T47D (cell line): ENCODE measurements around the gene KCNH6.

ENCODE experiments used
- DNase-seq, 2 experiments: peaks; one replicate each; pipeline versions ENCODE4 v3.0.0 to v3.0.0-alpha.2; 2011 to 2012; ENCODE audit warnings: low read depth in 1 of 2, low spot score in 1 of 2
- JUND ChIP-seq: IDR thresholded peaks from 2 replicates; pipeline ENCODE4 v1.6.1; 2012; ENCODE audit warnings: low read depth
- in situ Hi-C: cut with HindIII; loops from 2 replicates; pipeline ENCODE4 v1.10.0; 2016; ENCODE audit warnings: low sequenced_read_pairs, low pct_unique_long_range_greater_than_20kb

The KCNH6 gene

DNA sequence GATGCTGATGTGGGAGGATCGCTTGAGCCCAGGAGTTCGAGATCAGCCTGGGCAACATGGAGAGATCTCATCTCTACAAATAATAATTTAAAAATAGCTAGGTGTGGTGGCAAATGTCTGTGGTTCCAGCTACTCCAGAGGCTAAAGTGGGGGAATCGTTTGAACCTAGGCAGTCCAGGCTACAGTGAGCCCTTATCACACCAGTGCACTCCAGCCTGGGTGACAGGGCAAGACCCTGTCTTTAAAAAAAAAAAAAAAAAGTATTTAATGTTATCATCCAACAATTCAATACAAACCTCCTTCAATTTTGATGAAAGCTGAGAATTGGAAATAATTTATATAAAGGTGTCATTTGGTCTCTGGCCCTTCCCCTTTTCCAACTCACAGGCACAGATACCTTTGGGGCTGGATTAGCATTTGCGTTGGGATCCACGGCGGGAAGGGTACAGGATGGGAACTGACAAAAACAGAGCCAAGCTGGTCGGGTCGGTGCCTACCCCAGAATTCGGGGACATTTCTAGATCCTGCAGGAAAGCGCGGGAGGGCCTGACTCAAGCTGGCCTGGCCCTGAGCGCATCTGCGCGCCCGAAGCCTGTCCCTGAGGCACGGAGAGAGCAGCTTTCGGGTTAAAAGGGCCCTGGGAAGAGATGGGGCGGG is 26.3 kb downstream of the KCNH6 start:
- DNase-seq: no peak
- in situ Hi-C loops: no loop called here
- no peak for TF ChIP-seq JUND

DNA sequence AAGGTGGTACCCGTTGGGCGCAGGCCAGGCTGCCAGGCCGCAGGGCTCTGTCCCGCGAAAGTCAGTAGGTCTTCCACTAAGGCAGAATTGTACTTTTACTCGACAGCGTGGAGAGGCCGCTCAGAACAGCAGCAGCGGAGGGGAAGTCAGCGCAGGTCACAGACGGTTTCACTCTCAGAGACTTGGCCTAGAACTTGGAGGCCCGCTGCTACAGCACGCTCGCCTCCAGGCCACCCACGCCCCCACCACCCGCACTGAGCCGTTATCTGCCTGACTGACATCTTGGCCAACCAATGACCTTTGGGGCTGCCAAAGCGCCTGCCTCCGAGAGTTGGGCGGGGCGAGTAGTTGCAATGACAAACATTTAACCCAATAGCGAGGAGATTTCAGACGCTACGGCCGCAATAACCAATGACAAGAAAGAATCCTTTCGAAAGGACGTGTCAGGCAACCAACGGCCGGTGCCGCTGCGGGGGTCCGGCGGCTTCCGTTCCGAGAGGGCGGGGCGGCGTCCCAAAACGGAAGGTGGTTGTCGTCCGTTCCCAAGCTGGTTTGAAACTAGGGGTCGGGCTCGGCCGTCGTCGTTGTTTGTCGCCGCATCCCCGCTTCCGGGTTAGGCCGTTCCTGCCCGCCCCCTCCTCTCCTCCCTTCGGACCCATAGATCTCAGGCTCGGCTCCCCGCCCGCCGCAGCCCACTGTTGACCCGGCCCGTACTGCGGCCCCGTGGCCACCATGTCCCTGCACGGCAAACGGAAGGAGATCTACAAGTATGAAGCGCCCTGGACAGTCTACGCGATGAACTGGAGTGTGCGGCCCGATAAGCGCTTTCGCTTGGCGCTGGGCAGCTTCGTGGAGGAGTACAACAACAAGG is 27.0 kb downstream of the KCNH6 start, which contains the start of gene DCAF7:
Gene DCAF7, plus strand, starts transcription at position 532 of the 871 bp plus-strand sequence. Its CDS starts 201 bp downstream, at position 733.
- no peak for TF ChIP-seq JUND
- DNase-seq: peak; percentile 99 to 100
- in situ Hi-C loops: no loop called here

DNA sequence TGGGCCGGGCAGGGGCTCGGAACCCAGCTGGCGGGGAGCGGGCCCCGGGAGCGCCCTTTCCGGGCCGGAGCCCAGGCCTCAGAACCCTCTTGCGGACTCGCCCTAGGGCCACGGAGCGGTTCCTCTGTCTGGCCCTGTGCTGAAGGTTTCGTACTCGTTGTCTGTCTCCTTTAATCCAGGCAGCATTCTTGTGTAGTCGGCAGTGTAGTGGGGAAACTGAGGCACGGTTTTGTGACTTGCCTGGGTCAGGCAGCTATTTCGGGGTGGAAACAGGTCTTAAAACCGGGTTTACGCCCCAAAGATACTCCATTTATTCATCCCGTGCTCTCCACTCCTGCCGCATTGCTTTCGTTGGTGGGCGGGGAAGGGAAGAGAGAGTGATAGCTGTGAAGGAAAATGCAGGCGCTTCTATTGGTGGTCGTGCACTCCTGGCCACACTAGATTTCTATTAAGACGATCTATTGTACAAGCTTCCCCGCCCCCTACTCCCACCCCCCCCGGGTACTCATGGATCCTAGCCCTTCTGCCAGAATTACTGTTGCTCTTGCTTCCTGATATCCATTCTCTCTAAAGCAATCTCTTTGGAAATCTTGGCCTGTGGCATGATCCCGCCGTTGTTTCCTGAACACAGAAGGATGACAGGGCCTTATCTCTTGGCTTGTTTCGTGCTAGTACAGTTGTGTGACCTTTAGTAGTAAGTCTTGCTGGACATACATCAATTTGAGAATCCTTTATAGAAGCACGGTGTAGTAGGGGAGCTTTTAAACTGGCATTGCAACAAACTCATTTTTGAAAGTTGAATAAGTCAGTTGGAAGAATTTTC is 27.9 kb downstream of the KCNH6 start:
- in situ Hi-C loops: no loop called here
- DNase-seq: peak in 1 of 2 experiments; percentile 20
- no peak for TF ChIP-seq JUND

DNA sequence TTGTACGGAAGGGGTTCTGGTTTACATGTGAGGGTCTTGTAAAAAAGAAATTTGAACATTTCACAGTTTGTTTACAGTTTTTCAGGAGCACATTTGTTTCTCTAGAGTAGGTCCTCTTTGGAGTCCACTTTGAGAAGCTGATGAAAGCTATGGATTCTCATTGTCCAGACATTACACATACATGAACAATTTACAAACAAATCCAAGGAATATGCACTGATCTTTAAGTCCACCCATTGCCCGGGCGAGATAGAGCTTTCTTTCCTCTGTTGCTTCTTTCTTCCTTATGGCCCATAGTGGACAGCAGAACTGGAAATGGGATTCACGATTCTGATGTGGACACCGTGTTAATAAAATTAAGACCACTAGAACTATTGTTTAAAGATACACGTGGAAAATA is 29.1 kb downstream of the KCNH6 start:
- in situ Hi-C loops: no loop called here
- TF ChIP-seq JUND: no peak
- no peak for DNase-seq

DNA sequence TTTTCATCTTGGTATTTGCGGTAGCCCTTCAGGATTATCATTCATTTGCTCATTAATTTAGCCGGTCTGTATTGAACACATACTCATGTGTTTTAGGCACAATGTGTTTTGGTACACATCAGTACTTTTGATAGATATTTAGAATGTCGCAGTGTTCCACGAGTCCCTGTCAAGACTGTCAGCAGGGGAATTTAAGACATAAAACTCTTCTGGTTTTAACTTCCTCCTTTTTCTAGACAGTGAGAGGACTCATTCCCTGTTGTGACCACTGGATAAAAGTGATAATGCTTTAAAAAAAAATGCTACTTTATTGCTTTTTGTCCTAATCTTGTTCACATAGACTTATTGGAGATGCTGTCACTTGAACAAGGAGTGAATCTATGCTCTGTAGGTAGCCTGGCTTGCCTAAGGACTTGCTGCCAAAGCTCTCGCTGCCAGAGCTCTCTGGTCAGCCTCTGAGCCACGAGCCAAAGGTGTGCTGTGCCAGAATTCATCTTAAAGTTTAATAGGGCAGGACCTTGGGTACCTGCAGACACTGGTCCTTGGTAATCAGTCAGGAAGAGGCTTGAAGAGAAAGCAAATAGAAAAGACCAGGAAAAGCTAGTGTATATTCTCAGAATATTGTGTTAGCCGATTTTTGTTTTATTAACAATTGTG is 32.5 kb downstream of the KCNH6 start:
- no peak for TF ChIP-seq JUND
- DNase-seq: no peak
- in situ Hi-C loops: no loop called here

DNA sequence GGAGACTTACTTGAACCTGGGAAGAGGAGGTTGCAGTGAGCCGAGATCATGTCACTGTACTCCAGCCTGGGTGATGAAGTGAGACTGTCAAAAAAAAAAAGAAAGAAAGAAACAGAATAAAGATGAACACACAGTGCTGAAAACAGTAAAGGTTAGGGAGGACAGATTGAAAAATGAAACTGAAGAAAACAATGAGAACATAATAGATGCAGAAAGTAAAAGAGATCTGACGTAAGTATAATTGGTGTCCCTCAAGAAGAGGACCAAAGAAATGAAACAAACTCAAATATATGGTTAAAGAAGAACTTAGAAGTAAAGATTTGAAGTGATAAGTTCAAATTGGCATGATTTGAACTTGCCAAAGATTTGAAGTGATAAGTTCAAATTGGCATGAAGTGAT is 34.3 kb downstream of the KCNH6 start:
- TF ChIP-seq JUND: no peak
- DNase-seq: no peak
- in situ Hi-C loops: no loop called here

DNA sequence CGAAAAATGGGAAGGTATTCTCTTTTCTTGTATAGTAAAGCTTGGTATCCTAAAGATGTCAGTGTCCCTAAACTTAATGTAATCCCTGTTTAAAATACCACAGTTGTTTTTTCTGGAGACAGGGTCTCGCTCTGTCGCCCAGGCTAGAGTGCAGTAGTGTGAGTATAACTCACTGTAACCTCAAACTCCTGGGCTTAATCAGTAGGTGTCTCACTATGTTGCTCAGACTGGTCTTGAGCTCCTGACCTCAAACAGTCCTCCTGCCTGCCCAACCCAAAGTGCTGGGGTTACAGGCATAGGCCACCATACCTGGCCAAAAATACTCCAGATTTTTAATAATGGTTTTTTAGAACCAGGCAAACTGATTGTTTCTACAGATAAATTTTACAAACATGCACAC is 35.3 kb downstream of the KCNH6 start:
- no peak for TF ChIP-seq JUND
- DNase-seq: no peak
- in situ Hi-C loops: no loop called here

DNA sequence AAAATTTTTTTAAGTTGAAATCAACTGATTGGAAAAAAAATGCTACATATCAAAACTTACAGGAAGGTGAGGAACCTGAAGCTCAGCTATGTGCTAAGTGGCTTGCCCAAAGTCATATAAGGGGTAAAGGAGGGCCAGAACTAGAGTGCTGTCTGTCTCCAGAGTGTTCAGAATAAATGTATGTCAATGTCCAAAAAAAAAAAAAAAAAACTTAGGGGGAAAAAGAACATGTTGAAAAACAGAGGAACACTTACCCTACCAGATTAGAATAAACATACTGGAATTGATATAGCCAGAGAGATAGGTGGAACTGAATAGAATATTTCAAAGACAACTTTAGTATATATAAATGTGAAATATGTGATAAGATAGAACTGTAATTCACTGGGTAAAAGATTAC is 38.7 kb downstream of the KCNH6 start:
- in situ Hi-C loops: no loop called here
- DNase-seq: no peak
- TF ChIP-seq JUND: no peak

DNA sequence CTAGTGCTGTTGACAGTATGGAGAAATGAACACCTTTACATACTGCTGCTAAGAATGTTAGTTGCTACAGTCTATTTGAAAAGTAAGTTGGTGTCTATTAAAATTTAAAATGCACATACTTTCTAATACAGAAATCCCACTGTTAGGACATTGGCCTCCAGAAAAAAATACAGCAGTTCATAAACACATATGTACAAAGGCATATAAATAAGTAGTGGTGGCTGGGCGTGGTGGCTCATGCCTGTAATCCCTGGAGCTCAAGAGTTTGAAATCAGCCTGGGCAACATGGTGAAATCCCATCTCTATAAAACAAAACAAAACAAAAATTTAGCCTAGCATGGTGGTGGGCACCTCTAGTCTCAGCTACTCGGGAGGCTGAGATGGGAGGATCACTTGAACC is 40.2 kb downstream of the KCNH6 start:
- TF ChIP-seq JUND: no peak
- DNase-seq: no peak
- in situ Hi-C loops: no loop called here

DNA sequence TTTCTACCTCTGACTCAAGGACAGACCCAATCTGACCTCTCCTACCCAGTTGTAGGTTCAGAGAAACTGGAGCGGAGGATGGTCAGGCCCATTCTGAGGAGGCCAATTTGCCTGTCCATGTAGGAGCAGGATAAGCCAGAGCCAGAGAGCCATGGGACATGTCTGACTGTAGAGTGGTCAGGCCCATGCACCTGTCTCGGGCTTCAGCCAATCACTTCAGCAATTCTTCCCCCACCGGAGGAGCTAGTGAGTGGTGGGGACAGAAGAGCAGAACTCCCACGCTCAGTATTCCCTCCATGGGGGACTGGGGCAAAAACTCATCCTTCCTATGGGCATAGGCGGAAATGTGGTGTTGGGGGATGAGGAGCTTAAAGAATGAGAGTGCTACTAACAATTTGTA is 41.4 kb downstream of the KCNH6 start:
- TF ChIP-seq JUND: no peak
- in situ Hi-C loops: no loop called here
- DNase-seq: no peak

DNA sequence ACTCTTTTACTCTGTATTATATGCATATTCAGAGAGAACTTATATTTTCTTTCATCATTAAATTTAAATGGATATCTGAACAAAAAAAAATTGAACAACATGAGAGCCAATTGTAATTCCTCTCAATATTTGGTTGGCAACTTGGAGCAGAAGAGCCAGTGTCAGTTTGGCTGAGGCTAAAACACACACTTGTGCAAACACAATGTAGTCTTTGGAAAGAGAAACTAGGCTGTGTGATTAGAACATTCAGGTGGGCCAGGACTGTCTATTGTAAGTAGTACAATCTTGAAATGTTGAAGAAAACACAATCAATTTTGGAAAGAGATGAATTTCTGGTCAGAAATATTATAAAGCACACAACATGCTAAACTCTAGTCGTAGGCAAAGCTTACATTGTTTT is 44.1 kb downstream of the KCNH6 start:
- DNase-seq: no peak
- in situ Hi-C loops: no loop called here
- no peak for TF ChIP-seq JUND

DNA sequence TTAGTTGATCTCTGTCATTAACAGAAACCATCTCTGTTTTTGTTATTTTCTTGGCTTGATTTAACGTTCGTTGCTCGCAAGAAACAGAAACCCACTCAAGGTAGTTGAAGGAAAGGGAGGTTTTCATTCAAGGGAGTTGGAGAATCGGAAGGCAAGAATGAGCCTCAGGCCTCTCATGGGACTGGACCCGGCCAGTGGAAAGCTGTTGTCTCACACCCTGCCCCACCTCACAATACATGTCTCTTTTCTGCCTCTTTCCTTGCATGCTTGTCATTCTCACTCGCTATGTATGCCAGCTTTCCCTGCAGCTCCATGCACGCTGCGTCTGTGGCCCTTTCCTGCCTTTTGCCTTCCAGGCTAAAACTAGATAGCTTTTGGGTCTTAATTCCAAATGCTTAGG is 45.4 kb downstream of the KCNH6 start:
- no peak for TF ChIP-seq JUND
- DNase-seq: no peak
- in situ Hi-C loops: no loop called here
